ENCODE results near the gene CHCHD3. TPM values are rescaled to one million over a fixed set of nuclear protein-coding genes. Genes with fewer than 3 reads are reported as not detected.
"Not testable (repeated sequence)": the region's sequence is repeated elsewhere in the genome, so short reads cannot be mapped to it uniquely, and the experiment has no call there.

Gene CHCHD3
- polyA plus RNA-seq, 1 donor (not counting 4 experiments of a cell fraction or from before 2014, with no cell fraction given), result 59.2 TPM

DNA sequence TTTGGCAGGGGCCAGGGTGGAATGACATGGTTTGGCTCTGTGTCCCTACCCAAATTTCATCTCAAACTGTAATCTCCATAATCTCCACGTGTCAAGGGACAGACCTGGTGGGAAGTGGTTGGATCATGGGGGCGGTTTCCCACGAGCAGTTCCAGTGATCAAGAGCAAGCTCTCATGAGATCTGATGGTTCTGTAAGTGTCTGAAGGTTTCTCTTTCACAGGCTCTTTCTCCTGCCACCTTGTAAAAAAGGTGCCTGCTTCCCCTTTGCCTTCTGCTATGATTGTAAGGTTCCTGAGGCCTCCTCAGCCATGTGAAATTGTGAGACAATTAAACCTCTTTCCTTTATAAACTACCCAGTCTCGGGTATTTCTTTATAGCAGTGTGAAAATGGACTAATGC is 188.3 kb downstream of the CHCHD3 start:
- H3K4me2 ChIP-seq (ENCODE audit: control insufficient read depth, extremely low read depth, insufficient read depth, low read depth, low read length), result no peak overlapping the region
- FAIRE-seq, result no peak
- no peak overlapping the region for H3K27ac ChIP-seq (ENCODE audit: control insufficient read depth, insufficient read depth, low read length)
- no peak overlapping the region for H3K4me3 ChIP-seq (ENCODE audit: control insufficient read depth in 2 of 3, extremely low read depth in 1 of 3, insufficient read depth in 2 of 3, low read depth in 1 of 3, low read length in 3 of 3)
- H2AFZ ChIP-seq (ENCODE audit: control insufficient read depth, low read length), result no peak overlapping the region
- DNase-seq (ENCODE audit: low read depth, low spot score), result no peak
- H3K4me1 ChIP-seq (ENCODE audit: control insufficient read depth, extremely low read depth, insufficient read depth, low read length), result no peaks in the 10 kb centered on the region
- H3K9me1 ChIP-seq (ENCODE audit: control insufficient read depth, extremely low read depth, insufficient read depth, low read length), result no peaks in the 10 kb centered on the region
- no peaks in the 10 kb centered on the region for H3K36me3 ChIP-seq (ENCODE audit: control insufficient read depth in 2 of 2, extremely low read depth in 1 of 2, insufficient read depth in 2 of 2, low read length in 2 of 2)
- TF ChIP-seq EZH2 (IDR thresholded peaks at IDR 0.05; ENCODE audit: low read length) (no peak), CTCF (optimal IDR thresholded peaks at IDR 0.05 in 1 of 3, IDR thresholded peaks at IDR 0.05 in 1 of 3, conservative IDR thresholded peaks at IDR 0.05 in 1 of 3; ENCODE audit: extremely low read depth in 1 of 3, insufficient read depth in 2 of 3, low read length in 3 of 3) (no peak)
- dilution Hi-C loops (cut with MboI; ENCODE audit: extremely low pct_ligation_motif_present, low sequenced_read_pairs), result no loop called here
- no peaks in the 10 kb centered on the region for H3K27me3 ChIP-seq (ENCODE audit: control insufficient read depth, extremely low read depth, insufficient read depth, low read length)
- no peak overlapping the region for H3K9ac ChIP-seq (ENCODE audit: control insufficient read depth, extremely low read depth, insufficient read depth, low read length)
- H3K79me2 ChIP-seq (ENCODE audit: control insufficient read depth, insufficient read depth, low read length), result no peaks in the 10 kb centered on the region
- no peaks in the 10 kb centered on the region for H3K9me3 ChIP-seq (ENCODE audit: control insufficient read depth, low read depth, low read length)
- H4K20me1 ChIP-seq (ENCODE audit: control insufficient read depth, extremely low read depth, insufficient read depth, low read length), result no peaks in the 10 kb centered on the region

GRCh38 chr7:132892744-132893143 is 189.1 kb downstream of the CHCHD3 start:
- H3K36me3 ChIP-seq (ENCODE audit: control insufficient read depth in 2 of 2, extremely low read depth in 1 of 2, insufficient read depth in 2 of 2, low read length in 2 of 2); H2AFZ ChIP-seq (ENCODE audit: control insufficient read depth, low read length); H3K27ac ChIP-seq (ENCODE audit: control insufficient read depth, insufficient read depth, low read length); H3K9me3 ChIP-seq (ENCODE audit: control insufficient read depth, low read depth, low read length); FAIRE-seq; H3K9me1 ChIP-seq (ENCODE audit: control insufficient read depth, extremely low read depth, insufficient read depth, low read length); H3K79me2 ChIP-seq (ENCODE audit: control insufficient read depth, insufficient read depth, low read length); H3K27me3 ChIP-seq (ENCODE audit: control insufficient read depth, extremely low read depth, insufficient read depth, low read length); H3K4me1 ChIP-seq (ENCODE audit: control insufficient read depth, extremely low read depth, insufficient read depth, low read length); dilution Hi-C loops (cut with MboI; ENCODE audit: extremely low pct_ligation_motif_present, low sequenced_read_pairs); H4K20me1 ChIP-seq (ENCODE audit: control insufficient read depth, extremely low read depth, insufficient read depth, low read length); H3K4me2 ChIP-seq (ENCODE audit: control insufficient read depth, extremely low read depth, insufficient read depth, low read depth, low read length); H3K4me3 ChIP-seq (ENCODE audit: control insufficient read depth in 2 of 3, extremely low read depth in 1 of 3, insufficient read depth in 2 of 3, low read depth in 1 of 3, low read length in 3 of 3); H3K9ac ChIP-seq (ENCODE audit: control insufficient read depth, extremely low read depth, insufficient read depth, low read length); DNase-seq (ENCODE audit: low read depth, low spot score): not testable (repeated sequence)

- Histone ChIP-seq H3K9me1 (ENCODE audit: control insufficient read depth, extremely low read depth, insufficient read depth, low read length) (no peaks in the 10 kb centered on the region), H3K27me3 (ENCODE audit: control insufficient read depth, extremely low read depth, insufficient read depth, low read length) (no peaks in the 10 kb centered on the region), H3K9me3 (ENCODE audit: control insufficient read depth, low read depth, low read length) (no peaks in the 10 kb centered on the region), H2AFZ (ENCODE audit: control insufficient read depth, low read length) (no peak overlapping the region), H3K36me3 (ENCODE audit: control insufficient read depth in 2 of 2, extremely low read depth in 1 of 2, insufficient read depth in 2 of 2, low read length in 2 of 2) (no peaks in the 10 kb centered on the region), H3K79me2 (ENCODE audit: control insufficient read depth, insufficient read depth, low read length) (no peaks in the 10 kb centered on the region), H3K4me1 (ENCODE audit: control insufficient read depth, extremely low read depth, insufficient read depth, low read length) (no peaks in the 10 kb centered on the region), H3K9ac (ENCODE audit: control insufficient read depth, extremely low read depth, insufficient read depth, low read length) (no peak overlapping the region), H3K4me3 (ENCODE audit: control insufficient read depth in 2 of 3, extremely low read depth in 1 of 3, insufficient read depth in 2 of 3, low read depth in 1 of 3, low read length in 3 of 3) (no peak overlapping the region), H3K4me2 (ENCODE audit: control insufficient read depth, extremely low read depth, insufficient read depth, low read depth, low read length) (no peak overlapping the region), H3K27ac (ENCODE audit: control insufficient read depth, insufficient read depth, low read length) (no peak overlapping the region), H4K20me1 (ENCODE audit: control insufficient read depth, extremely low read depth, insufficient read depth, low read length) (no peaks in the 10 kb centered on the region)
- FAIRE-seq (no peak), DNase-seq (ENCODE audit: low read depth, low spot score) (no peak)
- no peak for TF ChIP-seq EZH2 (IDR thresholded peaks at IDR 0.05; ENCODE audit: low read length)
- TF ChIP-seq CTCF (optimal IDR thresholded peaks at IDR 0.05 in 1 of 3, IDR thresholded peaks at IDR 0.05 in 1 of 3, conservative IDR thresholded peaks at IDR 0.05 in 1 of 3; ENCODE audit: extremely low read depth in 1 of 3, insufficient read depth in 2 of 3, low read length in 3 of 3), result no peak
- dilution Hi-C loops (cut with MboI; ENCODE audit: extremely low pct_ligation_motif_present, low sequenced_read_pairs), result no loop called here
Measured at GRCh38 chr7:132891554-132891953, 190.3 kb downstream of the CHCHD3 start.
